IPS-NIHi7 (cell line): Measurements from ENCODE around the gene CUL9.
A peak's percentile ranks its signal among the peaks of the same experiment; 100 is the strongest.

Experiments used
- DNase-seq: peaks from one replicate; pipeline ENCODE4 v3.0.0; 2012; ENCODE audit warnings: mixed read lengths; ENCODE audit errors: extremely low spot score

Gene CUL9

DNA sequence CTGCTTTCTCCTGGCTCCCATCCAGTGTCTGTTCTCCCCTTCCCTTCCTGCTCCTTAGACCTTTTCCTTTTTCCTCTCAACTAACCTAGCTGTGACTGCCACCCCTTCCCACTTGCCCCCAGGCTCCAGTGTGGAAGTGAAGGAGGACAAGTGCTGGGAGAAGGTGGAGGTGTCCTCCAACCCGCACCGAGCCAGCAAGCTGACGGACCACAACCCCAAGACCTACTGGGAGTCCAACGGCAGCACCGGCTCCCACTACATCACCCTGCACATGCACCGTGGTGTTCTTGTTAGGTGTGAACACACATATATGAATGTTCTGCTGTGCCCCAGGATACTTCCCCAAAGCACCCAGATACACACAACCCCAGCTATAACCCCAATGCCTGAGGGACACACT lies 18.5 kb downstream of the CUL9 start:
- no peak for DNase-seq

DNA sequence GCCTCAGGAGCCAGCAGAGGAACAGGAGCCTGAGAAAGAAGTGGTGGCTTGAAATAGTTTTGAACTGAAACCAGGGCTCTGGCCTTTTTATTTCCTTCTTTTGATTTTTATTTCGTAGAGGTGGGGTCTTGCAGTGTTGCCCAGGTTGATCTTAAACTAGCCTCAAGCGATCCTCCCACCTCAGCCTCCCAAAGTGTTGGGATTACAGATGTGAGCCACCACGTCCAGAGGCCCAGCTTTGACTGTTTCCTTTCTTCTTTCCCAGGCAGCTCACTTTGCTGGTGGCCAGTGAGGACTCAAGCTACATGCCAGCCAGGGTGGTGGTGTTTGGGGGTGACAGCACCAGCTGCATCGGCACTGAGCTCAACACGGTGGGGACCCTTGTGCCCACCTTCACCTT lies 20.5 kb downstream of the CUL9 start:
- no peak for DNase-seq

DNA sequence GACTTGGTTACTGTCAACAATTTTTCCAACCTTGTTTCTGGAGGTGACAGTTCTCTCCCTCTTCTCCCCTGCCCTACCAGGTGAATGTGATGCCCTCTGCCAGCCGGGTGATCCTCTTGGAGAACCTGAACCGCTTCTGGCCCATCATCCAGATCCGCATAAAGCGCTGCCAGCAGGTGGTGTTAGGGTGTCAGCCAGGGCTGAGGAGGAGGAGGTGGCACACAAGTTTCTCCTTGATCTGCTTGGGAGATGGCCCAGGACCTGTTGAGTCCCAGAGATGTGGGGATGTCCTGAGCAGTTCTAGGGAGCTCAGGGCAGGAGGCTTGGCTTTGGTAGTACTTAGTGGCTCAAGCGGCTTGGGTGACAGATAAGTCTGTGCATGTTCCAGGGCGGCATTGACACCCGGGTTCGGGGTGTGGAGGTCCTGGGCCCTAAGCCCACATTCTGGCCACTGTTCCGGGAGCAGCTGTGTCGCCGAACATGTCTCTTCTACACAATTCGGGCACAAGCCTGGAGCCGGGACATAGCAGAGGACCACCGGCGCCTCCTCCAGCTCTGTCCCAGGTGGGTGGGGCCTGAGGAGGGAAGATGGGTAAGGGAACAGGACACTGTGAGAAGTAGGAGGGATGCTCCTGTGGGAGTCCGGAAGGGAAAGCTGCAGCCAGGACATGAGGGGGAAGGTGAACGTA lies 21.2 kb downstream of the CUL9 start:
- DNase-seq, result no peak

DNA sequence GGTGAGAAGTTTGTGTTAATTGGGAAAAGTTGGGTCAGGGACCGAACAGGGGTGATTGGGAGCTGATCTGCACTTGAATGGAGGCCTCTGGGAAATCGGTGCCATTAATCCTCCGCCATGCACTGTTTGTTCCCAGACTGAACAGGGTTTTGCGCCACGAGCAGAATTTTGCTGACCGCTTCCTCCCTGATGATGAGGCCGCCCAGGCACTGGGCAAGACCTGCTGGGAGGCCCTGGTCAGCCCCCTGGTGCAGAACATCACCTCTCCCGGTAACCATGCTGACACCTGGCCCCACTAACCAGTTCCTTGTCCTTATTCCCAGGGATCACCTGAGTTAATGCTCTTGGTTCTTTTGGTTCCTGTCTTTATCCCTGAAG lies 21.7 kb downstream of the CUL9 start:
- no peak for DNase-seq

DNA sequence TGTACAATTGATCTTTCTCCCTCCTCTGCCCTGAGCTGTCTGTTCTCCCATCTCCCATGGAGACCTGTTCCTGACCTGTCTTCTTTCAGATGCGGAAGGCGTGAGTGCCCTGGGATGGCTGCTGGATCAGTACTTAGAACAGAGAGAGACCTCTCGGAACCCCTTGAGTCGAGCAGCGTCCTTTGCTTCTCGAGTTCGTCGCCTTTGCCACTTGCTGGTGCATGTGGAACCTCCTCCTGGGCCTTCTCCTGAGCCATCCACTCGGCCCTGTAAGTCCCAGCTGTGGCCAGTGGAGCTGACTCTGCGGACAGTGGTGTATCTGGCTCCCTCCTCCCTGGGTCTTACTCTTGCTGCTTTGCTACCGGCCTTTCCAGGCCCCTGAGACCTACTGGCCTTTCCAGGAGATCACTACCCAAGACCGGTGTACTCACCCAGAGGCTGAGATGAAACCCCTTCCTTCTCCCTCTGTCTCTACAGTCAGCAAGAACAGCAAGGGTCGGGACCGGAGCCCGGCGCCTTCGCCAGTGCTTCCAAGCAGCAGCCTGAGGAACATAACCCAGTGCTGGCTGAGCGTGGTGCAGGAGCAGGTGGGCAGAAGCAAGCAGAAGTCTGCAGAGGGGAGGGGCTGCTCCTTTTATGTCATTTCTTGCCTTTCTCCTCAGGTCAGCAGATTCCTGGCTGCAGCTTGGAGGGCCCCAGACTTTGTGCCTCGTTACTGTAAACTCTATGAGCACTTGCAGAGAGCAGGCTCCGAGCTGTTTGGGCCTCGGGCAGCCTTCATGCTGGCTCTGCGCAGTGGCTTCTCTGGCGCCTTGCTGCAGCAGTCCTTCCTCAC lies 22.5 kb downstream of the CUL9 start:
- DNase-seq, result no peak

DNA sequence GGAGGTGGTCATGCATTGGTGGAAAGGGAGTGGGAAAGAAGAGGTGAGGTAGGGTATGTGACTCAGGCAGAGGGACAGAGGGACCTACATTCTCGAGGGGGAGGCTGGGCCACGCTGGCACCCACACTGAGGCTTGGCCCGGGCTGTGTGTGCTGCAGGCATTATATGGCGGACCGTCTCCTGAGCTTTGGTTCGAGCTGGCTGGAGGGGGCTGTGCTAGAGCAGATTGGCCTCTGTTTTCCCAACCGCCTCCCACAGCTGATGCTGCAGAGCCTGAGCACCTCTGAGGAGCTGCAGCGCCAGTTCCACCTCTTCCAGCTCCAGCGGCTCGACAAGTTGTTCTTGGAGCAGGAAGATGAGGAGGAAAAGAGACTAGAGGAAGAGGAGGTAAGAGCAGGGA lies 23.9 kb downstream of the CUL9 start:
- DNase-seq, result no peak

DNA sequence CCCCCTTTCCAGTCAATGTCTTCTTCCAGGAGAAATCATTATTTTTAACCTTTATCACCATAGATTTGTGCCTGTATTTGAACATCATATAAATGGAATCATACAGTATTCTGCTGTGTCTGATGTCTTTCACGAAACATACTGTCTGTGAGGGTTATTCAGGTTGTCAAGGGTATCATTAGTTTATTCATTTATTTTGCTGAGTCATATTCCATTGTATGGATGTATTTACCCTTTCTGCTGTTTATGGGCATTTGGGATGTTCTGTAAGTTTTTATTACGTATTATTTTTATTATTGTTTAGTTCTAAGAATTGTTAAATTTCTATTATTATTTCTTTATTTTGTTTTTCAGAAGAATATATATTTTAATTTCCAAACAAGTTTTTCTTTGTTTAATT lies 25.3 kb downstream of the CUL9 start:
- no peak for DNase-seq

DNA sequence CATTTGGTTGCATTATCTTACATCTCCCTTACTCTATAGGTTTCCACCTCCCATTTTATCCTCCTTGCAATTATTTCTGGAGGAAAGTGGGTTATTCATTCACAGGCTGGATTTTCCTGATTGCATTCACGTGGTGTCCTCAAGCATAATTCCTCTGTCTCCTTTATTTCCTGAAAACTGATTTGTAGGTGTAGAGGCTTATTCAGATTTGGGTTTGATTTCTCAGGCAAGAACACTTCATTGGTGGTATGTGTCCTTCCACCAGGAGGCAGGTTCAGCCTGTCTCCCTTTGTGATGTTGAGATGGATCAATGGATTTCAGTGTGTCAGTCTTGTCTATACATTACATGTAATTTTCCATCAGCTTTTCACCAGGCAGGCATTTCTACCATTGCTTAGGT lies 30.0 kb downstream of the CUL9 start:
- DNase-seq, result no peak

DNA sequence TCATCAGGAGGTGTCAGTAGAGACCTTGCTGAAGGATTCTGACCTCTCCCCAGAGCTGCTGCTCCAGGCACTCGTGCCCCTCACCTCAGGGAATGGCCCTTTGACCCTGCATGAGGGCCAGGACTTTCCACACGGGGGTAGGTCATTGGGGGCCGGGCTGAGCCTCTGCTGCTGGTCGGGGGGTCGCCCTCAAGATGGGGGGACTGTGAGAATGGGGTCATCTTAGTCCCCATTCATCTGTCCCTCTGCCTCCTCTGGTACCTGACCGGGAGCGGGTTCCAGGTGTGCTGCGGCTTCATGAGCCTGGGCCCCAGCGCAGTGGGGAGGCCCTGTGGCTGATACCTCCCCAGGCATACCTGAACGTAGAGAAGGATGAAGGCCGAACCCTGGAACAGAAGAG lies 31.4 kb downstream of the CUL9 start:
- DNase-seq, result no peak

DNA sequence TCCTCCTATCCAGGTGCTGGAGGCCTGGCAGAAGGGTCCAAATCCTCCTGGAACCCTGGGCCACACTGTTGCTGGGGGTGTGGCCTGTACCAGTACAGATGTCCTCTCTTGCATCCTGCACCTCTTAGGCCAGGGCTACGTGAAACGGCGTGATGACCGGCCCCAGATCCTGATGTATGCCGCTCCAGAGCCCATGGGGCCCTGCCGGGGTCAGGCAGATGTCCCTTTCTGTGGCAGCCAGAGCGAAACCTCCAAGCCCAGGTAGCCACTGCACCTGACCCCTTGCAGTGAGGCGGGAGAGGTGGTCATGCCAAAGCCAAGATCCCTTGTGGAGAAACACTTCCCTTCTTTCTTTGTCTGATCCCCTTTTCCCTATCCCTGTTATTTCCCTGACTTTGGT lies 33.1 kb downstream of the CUL9 start:
- DNase-seq, result no peak

DNA sequence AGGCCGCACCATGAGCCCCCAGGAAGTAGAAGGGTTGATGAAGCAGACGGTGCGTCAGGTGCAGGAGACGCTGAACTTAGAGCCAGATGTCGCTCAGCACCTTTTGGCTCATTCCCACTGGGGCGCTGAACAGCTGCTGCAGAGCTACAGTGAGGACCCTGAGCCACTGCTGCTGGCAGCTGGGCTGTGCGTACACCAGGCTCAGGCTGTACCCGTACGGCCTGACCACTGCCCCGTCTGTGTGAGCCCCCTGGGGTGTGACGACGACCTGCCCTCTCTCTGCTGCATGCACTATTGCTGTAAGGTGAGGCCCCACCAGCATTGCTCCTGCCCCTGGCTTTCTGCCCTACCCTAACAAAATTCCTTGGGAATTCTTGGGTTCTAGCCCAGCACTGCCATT lies 34.2 kb downstream of the CUL9 start:
- no peak for DNase-seq

DNA sequence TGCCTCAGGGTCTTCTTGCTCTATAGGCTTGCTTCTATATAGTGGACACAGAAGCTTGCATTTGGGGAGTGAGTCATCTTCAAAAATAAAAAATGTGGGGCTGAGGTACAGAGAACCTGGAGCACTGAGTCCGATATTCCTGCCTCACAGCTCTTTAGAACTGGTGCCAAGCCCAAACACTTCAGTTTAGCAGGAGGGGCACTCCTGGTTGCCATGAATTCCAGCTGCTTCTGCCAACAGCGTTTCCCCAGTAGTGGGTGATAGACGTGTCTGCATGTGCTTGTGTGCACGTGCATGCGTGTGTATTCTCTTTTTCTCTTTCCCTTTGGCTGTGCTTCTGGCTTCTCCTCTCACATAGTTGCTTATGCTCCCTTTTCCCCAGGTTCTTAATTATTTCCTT lies 35.4 kb downstream of the CUL9 start:
- DNase-seq, result no peak

DNA sequence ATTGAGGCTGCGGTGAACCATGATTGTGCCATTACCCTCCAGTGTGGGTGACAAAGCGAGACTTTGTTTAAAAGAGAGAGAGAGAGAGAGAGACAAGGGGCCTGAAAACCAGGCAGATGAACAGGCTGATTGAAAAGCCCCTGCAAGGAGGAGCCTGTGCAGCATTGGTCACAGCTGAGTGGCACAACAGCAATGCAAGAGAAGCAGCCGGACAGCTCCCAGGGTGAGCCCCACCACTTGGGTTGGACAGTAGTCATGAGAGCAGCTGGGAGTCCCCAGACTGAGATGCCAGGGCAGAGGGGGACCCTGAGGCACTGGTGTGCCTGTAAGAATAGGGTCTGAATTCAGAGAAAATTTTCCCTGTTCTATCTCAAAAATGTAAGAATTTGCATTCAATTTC lies 37.1 kb downstream of the CUL9 start:
- no peak for DNase-seq

DNA sequence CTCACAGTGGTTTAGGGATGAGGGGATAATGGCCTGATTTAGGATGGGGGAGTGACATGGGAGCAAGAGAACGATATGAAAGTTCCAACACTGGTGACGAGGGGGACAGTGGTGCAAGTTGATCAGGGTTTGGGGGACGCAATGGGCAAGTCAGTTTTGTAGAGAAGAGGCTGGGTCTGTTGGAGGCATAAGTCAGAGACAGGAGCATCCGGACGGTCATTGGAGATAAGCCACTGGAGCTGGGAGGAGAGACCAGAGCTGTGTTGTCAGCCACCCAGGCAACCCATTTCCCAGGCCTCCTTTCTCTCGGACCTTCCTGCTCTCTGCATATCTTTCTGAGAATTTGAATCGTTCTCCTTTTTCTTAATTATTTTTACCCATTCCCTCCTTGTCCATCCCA lies 37.8 kb downstream of the CUL9 start:
- no peak for DNase-seq

DNA sequence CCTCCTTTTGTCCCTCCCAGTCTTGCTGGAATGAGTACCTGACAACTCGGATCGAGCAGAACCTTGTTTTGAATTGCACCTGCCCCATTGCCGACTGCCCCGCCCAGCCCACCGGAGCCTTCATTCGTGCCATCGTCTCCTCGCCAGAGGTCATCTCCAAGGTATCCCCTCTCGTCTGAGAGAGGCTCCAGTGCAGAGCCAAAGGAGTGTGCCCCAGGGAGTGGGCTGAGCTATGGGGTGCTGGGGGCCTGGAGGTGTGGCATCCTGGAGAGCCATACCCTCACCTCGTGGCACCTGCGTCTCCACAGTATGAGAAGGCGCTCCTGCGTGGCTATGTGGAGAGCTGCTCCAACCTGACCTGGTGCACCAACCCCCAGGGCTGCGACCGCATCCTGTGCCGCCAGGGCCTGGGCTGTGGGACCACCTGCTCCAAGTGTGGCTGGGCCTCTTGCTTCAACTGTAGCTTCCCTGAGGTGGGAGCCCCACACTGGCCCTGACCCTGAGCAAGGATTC lies 38.5 kb downstream of the CUL9 start:
- no peak for DNase-seq

DNA sequence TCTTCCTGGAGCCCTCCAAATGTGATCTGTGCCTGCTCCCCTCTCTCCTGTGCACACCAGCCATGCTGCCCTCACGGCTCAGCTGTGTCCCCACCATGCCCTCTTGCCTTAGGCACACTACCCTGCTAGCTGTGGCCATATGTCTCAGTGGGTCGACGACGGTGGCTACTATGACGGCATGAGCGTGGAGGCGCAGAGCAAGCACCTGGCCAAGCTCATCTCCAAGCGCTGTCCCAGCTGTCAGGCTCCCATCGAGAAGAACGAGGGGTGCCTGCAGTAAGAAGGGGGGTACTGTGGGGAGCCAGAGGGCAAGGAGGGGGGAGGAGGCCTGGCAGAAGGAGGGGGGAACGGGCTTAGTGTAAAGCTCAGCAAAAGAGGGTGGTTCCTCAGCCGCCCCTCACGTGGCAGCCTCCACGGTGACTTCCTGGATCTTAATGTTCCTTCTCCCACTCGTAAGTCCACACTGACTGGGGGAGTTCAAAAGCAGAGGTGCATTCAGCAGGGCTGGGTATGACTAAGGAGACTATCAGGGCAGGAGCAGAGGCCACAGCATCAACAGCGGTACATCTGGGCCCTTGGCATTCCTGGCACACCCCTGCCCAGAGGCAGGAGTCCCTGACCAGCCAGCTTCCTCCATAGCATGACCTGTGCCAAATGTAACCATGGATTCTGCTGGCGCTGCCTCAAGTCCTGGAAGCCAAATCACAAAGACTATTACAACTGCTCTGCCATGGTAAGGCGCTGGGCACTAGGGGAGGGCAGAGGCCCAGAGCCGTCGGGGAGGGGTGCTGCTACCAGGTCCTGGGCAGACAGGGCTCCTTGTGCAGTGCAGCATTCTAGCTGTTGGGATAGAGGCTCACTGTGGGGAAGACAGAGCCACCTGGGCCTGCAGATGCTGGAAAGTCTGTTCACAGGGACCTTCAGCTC lies 39.3 kb downstream of the CUL9 start:
- no peak for DNase-seq

DNA sequence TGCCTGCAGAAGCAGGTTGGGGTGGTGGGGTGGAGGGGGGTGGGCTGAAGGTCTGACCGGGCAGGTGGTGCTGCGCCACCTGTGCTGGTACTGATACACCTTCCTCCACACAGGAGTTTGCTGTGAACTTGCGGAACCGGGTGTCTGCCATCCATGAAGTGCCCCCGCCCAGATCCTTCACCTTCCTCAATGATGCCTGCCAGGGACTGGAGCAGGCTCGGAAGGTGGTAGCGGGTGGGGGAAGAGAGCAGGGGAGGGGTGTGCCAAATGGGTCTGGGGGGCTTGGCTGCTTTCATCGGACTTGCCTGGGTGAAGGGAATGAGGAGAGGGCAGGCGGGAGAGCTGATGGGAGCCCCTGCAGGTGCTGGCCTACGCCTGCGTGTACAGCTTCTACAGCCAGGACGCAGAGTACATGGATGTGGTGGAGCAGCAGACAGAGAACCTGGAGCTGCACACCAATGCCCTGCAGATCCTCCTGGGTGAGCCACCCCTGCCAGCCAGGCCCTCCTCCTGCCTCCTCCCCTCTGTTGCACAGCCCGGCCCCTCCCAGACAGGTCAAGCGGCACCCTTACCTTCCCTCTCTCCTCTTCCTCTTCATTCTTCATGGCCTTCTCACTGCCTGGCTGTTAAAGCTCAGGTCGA lies 40.5 kb downstream of the CUL9 start:
- no peak for DNase-seq

DNA sequence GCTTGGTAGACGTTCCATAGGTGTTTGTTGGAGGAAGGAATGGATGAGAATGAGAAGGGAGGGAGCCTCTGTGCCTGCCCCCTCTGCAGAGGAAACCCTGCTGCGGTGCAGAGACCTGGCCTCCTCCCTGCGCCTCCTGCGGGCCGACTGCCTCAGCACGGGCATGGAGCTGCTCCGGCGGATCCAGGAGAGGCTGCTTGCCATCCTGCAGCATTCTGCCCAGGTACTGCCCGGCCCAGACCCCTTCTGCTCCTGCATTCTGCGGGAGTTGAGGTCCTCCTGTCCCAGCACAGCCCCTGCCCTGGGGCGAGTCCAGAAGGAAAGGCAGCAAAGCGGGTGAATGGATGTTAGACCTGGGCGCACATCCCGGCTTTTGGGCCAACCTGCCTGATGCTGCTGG lies 41.2 kb downstream of the CUL9 start:
- DNase-seq, result no peak

DNA sequence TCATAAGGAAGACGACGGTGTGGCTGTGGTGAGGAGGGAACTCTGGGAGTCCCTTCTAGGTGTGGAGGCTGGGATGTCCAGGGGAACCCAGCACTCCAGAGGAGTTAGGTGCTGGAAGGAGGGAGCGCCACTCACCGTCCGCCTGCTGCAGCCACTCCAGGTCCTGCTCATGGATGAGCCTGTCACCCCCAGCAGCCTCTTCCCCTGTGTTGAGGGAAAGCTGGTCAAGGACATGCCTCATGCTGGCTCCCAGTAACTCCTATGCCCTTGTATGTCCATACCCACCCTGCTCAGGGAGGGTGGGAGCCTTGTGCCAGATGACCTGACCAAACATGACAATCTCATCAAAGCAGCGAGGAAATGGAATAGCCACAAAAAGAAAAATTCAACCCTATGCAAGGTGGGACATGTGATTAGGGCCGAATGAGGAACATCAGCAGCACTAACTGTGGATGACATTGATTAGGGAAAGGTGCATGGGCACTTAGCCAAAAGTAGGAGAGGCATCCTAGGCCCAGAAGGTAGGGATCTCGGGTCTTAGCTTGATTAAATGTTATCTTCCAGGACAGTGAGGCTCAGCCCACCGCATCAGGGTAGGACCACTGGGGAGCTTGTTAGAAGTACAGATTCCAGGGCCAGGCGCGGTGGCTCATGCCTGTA lies 44.3 kb downstream of the CUL9 start:
- no peak for DNase-seq

DNA sequence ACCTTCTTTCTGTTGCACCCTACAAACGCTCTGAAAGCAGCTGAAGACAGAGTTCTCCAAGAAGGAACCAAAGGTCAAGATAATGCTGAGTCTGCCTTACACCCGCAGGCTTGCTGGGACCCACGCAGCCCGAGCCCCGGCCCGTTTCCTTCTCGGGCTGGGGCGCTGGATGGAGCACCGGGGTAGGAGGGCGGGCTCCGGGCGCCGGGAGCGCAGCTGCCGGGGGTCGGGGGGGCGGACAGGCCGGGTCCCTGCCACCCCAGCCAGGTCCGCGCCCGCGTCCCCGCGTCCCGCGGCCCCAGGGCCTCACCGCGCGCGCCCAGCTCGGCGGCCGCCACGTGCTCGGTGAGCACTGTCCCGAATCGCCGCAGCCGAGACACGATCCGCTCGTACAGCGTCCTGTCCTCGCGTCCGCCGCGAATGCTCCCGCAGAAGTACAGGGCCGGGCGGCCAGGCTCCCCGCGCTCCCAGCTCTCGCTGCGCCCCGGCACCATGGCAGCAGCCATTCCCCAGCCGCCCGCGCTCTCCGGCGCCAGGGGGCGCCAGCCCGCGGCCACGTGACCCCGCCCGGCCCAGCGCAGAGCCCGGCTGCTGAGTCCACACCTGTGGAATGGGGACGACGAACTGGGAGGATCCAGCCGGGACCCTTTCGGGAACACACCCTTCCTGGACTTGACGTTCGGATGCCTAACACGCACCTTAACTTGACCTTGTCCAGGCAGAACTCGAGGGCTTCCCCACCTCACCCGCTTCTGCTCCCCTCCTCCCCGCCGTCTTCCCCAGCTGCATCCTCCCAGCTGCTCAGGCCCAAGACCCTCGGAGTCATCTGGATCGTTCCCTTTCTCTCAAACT lies 47.2 kb downstream of the CUL9 start, which contains the start of gene DNPH1:
DNPH1 (minus strand) TSS at position 531 of the 852 bp plus-strand sequence; CDS start at position 506, 25 bp downstream.
- DNase-seq, result peak; percentile 92
